Measurements from ENCODE around the gene MRPL28.

The MRPL28 gene

GRCh38 chr16:361341-361871, 8.9 kb downstream of the MRPL28 start:
- Histone ChIP-seq H3K4me1 (peaks cover 13 to 47% (median 34%) of the 10 kb centered on the region in 10 experiments; a peak in 19 of 20 replicates), H4K20me1 (peaks cover 0 to 34% (median 10%) of the 10 kb centered on the region in 11 experiments; a peak in 11 of 22 replicates), H3K4me3 (no peak overlapping the region), H3K27me3 (no peaks in the 10 kb centered on the region; a peak in 1 of 22 replicates), H3K27ac (no peak overlapping the region), H3K9me3 (replicated peaks in 1 of 11) (no peaks in the 10 kb centered on the region), H3K36me3 (peaks cover 0 to 8% (median 4%) of the 10 kb centered on the region in 11 experiments; a peak in 18 of 22 replicates), H3K4me2 (peak overlapping the region in 6 of 11 experiments; percentile 37 to 70 (median 65); a peak in 9 of 22 replicates), H3K9ac (no peak overlapping the region)
- TF ChIP-seq Cebpa-rat (IDR thresholded peaks at IDR 0.05) = no peak

DNA sequence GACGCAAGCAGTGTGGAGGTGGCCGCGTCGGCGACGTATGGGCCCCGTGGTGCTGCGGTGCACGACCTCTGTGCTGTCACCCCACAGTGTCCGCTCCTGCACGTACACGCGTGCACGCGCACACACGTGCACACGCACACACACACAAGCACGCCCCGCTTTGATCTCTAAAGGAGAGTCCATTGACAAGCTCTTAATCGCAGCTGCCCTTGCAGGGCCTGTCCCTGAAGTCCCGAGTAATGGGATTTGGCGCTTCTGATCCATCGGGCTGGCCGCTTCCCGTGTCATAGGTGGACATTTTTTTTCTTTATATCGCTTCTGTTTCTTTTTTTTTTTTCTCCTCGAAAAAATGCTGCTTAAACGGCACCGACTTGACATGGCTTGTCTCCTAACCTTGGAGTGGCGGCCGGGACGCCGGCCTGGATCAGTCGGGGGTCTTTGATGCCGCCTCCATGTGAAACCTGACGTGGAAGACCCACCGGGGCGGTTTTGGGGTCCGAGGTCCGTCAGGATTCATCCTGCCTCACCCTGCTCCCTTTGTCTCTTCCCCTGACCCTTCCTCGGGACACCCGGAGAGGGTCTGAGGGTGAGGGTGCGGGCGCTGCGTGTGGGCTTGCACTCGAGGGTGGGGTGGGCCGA, 9.5 kb downstream of the MRPL28 start:
- no peak for TF ChIP-seq Cebpa-rat (IDR thresholded peaks at IDR 0.05)

DNA sequence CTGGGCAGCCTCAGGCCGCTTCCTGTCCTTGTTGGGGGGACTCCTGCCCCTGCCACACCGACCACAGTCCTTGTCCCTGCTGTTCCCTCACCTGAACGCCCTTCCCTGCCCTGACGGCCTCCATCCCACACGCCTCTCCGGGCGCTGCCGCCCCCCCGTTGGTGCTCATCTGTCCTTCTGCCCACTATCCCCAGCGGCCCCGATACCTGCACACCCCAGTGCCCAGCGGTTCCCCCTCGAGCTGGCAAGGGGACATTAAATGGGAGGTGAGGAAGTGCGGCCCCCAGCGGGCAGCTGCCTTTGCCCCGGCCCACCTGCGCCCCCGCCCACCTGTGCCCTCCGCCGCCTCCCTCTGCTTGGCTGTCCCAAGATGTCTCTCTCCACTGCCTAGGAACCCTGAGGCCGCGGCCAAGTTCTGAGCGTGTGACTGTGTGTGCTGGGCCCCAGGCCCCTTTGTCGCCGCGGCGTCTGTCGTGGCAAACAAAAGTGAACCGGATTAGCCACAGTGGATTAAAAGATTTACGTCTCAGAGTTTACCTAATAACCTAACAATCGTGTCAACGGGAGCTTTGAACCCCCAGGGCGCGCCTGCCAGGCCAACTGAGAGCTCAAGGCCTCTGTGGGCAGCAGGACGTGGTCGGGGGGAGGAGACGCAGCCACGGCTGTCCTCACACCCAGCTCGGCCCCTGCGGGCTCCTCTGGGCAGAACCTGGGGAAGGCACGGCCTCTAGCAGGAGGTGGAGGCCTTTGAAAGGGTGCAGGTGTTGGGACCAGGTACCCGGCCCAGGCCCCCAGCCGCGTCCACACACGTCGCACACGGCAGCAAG, 10.3 kb downstream of the MRPL28 start:
- TF ChIP-seq Cebpa-rat (IDR thresholded peaks at IDR 0.05) = no peak
- H3K27me3 ChIP-seq = no peaks in the 10 kb centered on the region; a peak in 1 of 22 replicates
- no peak overlapping the region for H3K4me2 ChIP-seq
- no peak overlapping the region for H3K9ac ChIP-seq
- H3K9me3 ChIP-seq (replicated peaks in 1 of 11) = no peaks in the 10 kb centered on the region
- H3K36me3 ChIP-seq = no peaks in the 10 kb centered on the region
- H4K20me1 ChIP-seq = peaks cover 0 to 25% (median 5%) of the 10 kb centered on the region in 11 experiments; a peak in 5 of 22 replicates
- no peak overlapping the region for H3K4me3 ChIP-seq
- H3K27ac ChIP-seq = no peak overlapping the region
- peaks cover 13 to 35% (median 27%) of the 10 kb centered on the region in 10 experiments; a peak in 19 of 20 replicates for H3K4me1 ChIP-seq

More for the DNA sequence above, 9.5 kb downstream of the MRPL28 start:
- no peak overlapping the region for H3K9ac ChIP-seq
- peaks cover 13 to 41% (median 28%) of the 10 kb centered on the region in 10 experiments; a peak in 19 of 20 replicates for H3K4me1 ChIP-seq
- no peak overlapping the region for H3K4me2 ChIP-seq
- no peak overlapping the region for H3K27ac ChIP-seq
- H3K4me3 ChIP-seq = no peak overlapping the region
- peaks cover 0 to 2% (median 0%) of the 10 kb centered on the region in 11 experiments; a peak in 1 of 22 replicates for H3K36me3 ChIP-seq
- no peaks in the 10 kb centered on the region for H3K9me3 ChIP-seq (replicated peaks in 1 of 11)
- no peaks in the 10 kb centered on the region; a peak in 1 of 22 replicates for H3K27me3 ChIP-seq
- H4K20me1 ChIP-seq = peaks cover 0 to 28% (median 5%) of the 10 kb centered on the region in 11 experiments; a peak in 7 of 22 replicates

GRCh38 chr16:359067-359763, 11.1 kb downstream of the MRPL28 start:
- Histone ChIP-seq H3K27ac (no peak overlapping the region), H3K4me2 (no peak overlapping the region), H3K4me1 (peaks cover 13 to 33% (median 24%) of the 10 kb centered on the region in 10 experiments; a peak in 19 of 20 replicates), H3K36me3 (no peaks in the 10 kb centered on the region), H3K27me3 (no peaks in the 10 kb centered on the region; a peak in 1 of 22 replicates), H3K9me3 (replicated peaks in 1 of 11) (no peaks in the 10 kb centered on the region), H3K9ac (no peak overlapping the region), H3K4me3 (no peak overlapping the region), H4K20me1 (peaks cover 0 to 21% (median 5%) of the 10 kb centered on the region in 11 experiments; a peak in 5 of 22 replicates)
- TF ChIP-seq Cebpa-rat (IDR thresholded peaks at IDR 0.05) = no peak

DNA sequence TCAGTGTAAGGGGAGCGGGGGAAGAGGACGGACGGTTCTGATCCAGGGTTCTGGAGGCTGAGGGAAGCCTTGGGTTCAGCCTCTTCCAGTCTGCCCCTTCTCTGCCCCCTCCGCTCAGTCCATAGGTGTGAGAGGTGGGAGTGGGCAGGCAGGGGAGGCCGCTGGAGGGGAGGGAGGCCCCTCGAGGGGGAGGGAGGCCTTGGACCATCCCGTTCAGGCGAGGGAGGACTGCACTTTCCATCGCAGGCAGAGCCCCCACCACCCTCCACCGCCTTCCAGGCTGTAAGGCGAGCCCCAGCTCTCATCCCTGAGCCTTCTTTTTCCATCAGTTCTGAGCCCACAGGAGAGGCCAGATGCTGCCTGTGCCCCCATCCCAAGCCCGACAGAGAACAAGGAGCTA, 13.6 kb downstream of the MRPL28 start:
- H3K36me3 ChIP-seq = no peaks in the 10 kb centered on the region
- no peak overlapping the region for H3K27ac ChIP-seq
- H3K9ac ChIP-seq = no peak overlapping the region
- peaks cover 5 to 17% (median 11%) of the 10 kb centered on the region in 10 experiments; a peak in 15 of 20 replicates for H3K4me1 ChIP-seq
- no peak overlapping the region for H3K4me2 ChIP-seq
- no peaks in the 10 kb centered on the region for H3K27me3 ChIP-seq
- no peaks in the 10 kb centered on the region for H3K9me3 ChIP-seq (replicated peaks in 1 of 11)
- TF ChIP-seq Cebpa-rat (IDR thresholded peaks at IDR 0.05) = no peak
- H4K20me1 ChIP-seq = peaks cover 0 to 11% (median 2%) of the 10 kb centered on the region in 11 experiments; a peak in 13 of 22 replicates
- H3K4me3 ChIP-seq = no peak overlapping the region

DNA sequence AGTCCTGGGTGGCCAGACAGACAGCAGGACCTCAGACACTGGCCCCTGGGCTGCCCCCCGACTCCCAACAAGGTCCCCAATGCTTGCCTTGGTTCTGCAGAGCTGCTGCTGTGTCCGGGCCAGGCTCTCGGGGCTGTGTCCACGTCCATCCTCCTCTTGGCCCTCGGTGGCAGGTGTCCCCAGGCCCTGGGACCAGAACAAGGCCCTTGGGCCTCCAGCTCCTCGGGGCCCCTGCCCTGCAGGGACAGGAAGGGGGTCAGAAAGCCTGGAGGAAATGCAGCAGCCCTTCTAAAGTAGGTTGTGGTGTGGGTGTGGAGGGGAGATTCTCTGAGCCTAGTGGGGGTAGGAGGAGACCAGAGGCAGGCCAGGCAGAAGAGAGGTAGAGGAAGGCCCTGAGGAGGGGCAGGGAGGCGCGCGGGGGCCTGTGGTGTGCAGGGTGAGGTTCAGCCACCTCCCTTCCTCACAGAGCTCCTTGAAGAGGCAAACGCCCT, 15.3 kb downstream of the MRPL28 start:
- no peak overlapping the region for H3K27ac ChIP-seq
- H3K9me3 ChIP-seq (replicated peaks in 1 of 11) = no peaks in the 10 kb centered on the region
- no peak overlapping the region for H3K4me3 ChIP-seq
- H3K36me3 ChIP-seq = peaks cover 4 to 10% (median 9%) of the 10 kb centered on the region in 11 experiments; a peak in 15 of 22 replicates
- peaks cover 13 to 28% (median 19%) of the 10 kb centered on the region in 11 experiments; a peak in 20 of 22 replicates for H4K20me1 ChIP-seq
- no peak for TF ChIP-seq Cebpa-rat (IDR thresholded peaks at IDR 0.05)
- H3K4me2 ChIP-seq = no peak overlapping the region
- no peaks in the 10 kb centered on the region for H3K27me3 ChIP-seq
- H3K4me1 ChIP-seq = peaks cover 20 to 31% (median 26%) of the 10 kb centered on the region in 10 experiments
- peak overlapping the region in 3 of 11 experiments; percentile 12 to 42 (median 33); a peak in 2 of 22 replicates for H3K9ac ChIP-seq

DNA sequence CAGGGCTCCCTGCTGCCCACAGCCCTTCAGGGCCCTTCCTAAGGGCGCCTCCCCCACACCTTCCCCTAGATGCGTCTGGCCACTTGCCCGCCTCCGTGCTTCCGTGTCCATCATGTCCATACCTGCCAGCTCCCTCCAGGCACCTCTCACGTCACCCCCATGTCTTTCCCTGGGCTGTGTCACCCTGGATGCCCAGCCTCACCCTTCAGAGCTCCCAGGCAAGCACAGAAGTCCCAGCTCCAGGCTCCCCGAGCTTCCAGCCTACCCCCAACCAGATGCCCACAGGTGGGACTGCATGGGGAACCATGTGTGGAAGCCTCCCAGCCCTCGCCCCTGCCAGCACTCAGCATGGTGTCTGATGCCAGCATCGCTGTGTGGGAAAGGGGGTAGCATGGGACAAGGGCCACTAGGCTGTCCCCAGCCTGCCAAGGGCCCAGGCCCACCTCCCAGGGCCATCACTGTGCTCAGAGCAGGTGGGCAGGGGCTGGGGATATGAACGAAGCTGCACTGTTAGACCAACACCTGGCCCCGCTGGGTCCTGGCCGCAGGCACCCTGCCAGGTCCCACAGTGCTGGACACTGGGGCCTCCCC, 16.0 kb downstream of the MRPL28 start:
- Histone ChIP-seq H4K20me1 (peaks cover 19 to 34% (median 25%) of the 10 kb centered on the region in 11 experiments; a peak in 20 of 22 replicates), H3K4me1 (peaks cover 26 to 37% (median 33%) of the 10 kb centered on the region in 10 experiments), H3K36me3 (peaks cover 7 to 14% (median 12%) of the 10 kb centered on the region in 11 experiments; a peak in 15 of 22 replicates), H3K9ac (peak overlapping the region in 1 of 11 experiments; percentile 33; a peak in 1 of 22 replicates), H3K4me2 (no peak overlapping the region), H3K4me3 (no peak overlapping the region), H3K27ac (no peak overlapping the region), H3K9me3 (replicated peaks in 1 of 11) (no peaks in the 10 kb centered on the region), H3K27me3 (no peaks in the 10 kb centered on the region)
- TF ChIP-seq Cebpa-rat (IDR thresholded peaks at IDR 0.05) = no peak
